NT2/D1 (cell line): ENCODE measurements around the gene MAPK12.

Source experiments
- SUZ12 ChIP-seq: IDR thresholded peaks from 2 replicates; pipeline ENCODE4 v1.6.1; 2011; ENCODE audit not compliant: insufficient read length, insufficient read depth; ENCODE audit errors: extremely low read depth
- YY1 ChIP-seq: IDR thresholded peaks from 2 replicates; pipeline ENCODE4 v1.6.1; 2011; ENCODE audit not compliant: insufficient read length, insufficient read depth
- ZNF274 ChIP-seq: IDR thresholded peaks from 2 replicates; pipeline ENCODE4 v1.6.1; 2011; ENCODE audit warnings: mild to moderate bottlenecking, low read depth, low read length

GRCh38 chr22:50308986-50309600 is 47.6 kb upstream of the MAPK12 start:
- TF ChIP-seq YY1 (no peak), SUZ12 (no peak), ZNF274 (no peak)
